ENCODE results near the gene TMED5. TPM values are rescaled to one million over a fixed set of nuclear protein-coding genes. Genes with fewer than 3 reads are reported as not detected.

The TMED5 gene
- total RNA-seq, 3 donors from 2014 or later: 29.2 to 42.7 (median 35.3) TPM

- peaks cover 5% of the 10 kb centered on the region for H3K4me1 Mint-ChIP-seq (ENCODE audit: low read depth)
- H3K27me3 Mint-ChIP-seq (ENCODE audit: low read depth): no peaks in the 10 kb centered on the region
- ATAC-seq (no peak), DNase-seq (no peak)
- peaks cover 33% of the 10 kb centered on the region for H3K36me3 Mint-ChIP-seq (ENCODE audit: insufficient read depth)
- H3K9me3 Mint-ChIP-seq: no peaks in the 10 kb centered on the region
- H3K4me3 Mint-ChIP-seq: no peak overlapping the region
Observed at GRCh38 chr1:93123201-93123783, 56.9 kb downstream of the TMED5 start.

- no peak for ATAC-seq
- no peaks in the 10 kb centered on the region for H3K9me3 Mint-ChIP-seq
- DNase-seq: no peak
- no peaks in the 10 kb centered on the region for H3K27me3 Mint-ChIP-seq (ENCODE audit: low read depth)
- peaks cover 39% of the 10 kb centered on the region for H3K36me3 Mint-ChIP-seq (ENCODE audit: insufficient read depth)
- H3K4me1 Mint-ChIP-seq (ENCODE audit: low read depth): peaks cover 5% of the 10 kb centered on the region
- H3K4me3 Mint-ChIP-seq: no peak overlapping the region
Observed at GRCh38 chr1:93120614-93121013, 59.6 kb downstream of the TMED5 start.

GRCh38 chr1:93114391-93114790, 65.8 kb downstream of the TMED5 start:
- DNase-seq (no peak), ATAC-seq (no peak)
- Mint-ChIP-seq H3K36me3 (ENCODE audit: insufficient read depth) (peaks cover 29% of the 10 kb centered on the region), H3K4me1 (ENCODE audit: low read depth) (peaks cover 17% of the 10 kb centered on the region), H3K9me3 (no peaks in the 10 kb centered on the region), H3K27me3 (ENCODE audit: low read depth) (no peaks in the 10 kb centered on the region), H3K4me3 (no peak overlapping the region)

GRCh38 chr1:93113127-93113526, 67.1 kb downstream of the TMED5 start:
- no peak overlapping the region for H3K4me3 Mint-ChIP-seq
- H3K36me3 Mint-ChIP-seq (ENCODE audit: insufficient read depth): peaks cover 33% of the 10 kb centered on the region
- no peaks in the 10 kb centered on the region for H3K27me3 Mint-ChIP-seq (ENCODE audit: low read depth)
- H3K4me1 Mint-ChIP-seq (ENCODE audit: low read depth): peaks cover 23% of the 10 kb centered on the region
- DNase-seq: no peak
- peaks cover 5% of the 10 kb centered on the region for H3K9me3 Mint-ChIP-seq
- no peak for ATAC-seq

- Mint-ChIP-seq H3K27me3 (ENCODE audit: low read depth) (no peaks in the 10 kb centered on the region), H3K4me1 (ENCODE audit: low read depth) (peaks cover 26% of the 10 kb centered on the region), H3K4me3 (no peak overlapping the region), H3K9me3 (peaks cover 13% of the 10 kb centered on the region), H3K36me3 (ENCODE audit: insufficient read depth) (peaks cover 43% of the 10 kb centered on the region)
- no peak for DNase-seq
- no peak for ATAC-seq
Observed at GRCh38 chr1:93111561-93111960, 68.7 kb downstream of the TMED5 start.

- ATAC-seq (no peak), DNase-seq (no peak)
- Mint-ChIP-seq H3K36me3 (ENCODE audit: insufficient read depth) (peaks cover 40% of the 10 kb centered on the region), H3K4me1 (ENCODE audit: low read depth) (peaks cover 26% of the 10 kb centered on the region), H3K4me3 (no peak overlapping the region), H3K27me3 (ENCODE audit: low read depth) (no peaks in the 10 kb centered on the region), H3K9me3 (peaks cover 13% of the 10 kb centered on the region)
Observed at GRCh38 chr1:93111065-93111464, 69.1 kb downstream of the TMED5 start.

- H3K27me3 Mint-ChIP-seq (ENCODE audit: low read depth): no peaks in the 10 kb centered on the region
- peaks cover 46% of the 10 kb centered on the region for H3K36me3 Mint-ChIP-seq (ENCODE audit: insufficient read depth)
- H3K4me3 Mint-ChIP-seq: no peak overlapping the region
- ATAC-seq (no peak), DNase-seq (no peak)
- H3K9me3 Mint-ChIP-seq: peaks cover 13% of the 10 kb centered on the region
- peaks cover 31% of the 10 kb centered on the region for H3K4me1 Mint-ChIP-seq (ENCODE audit: low read depth)
Observed at GRCh38 chr1:93109578-93109977, 70.6 kb downstream of the TMED5 start.

GRCh38 chr1:93108335-93108734, 71.9 kb downstream of the TMED5 start:
- Mint-ChIP-seq H3K9me3 (peaks cover 13% of the 10 kb centered on the region), H3K4me3 (no peak overlapping the region), H3K4me1 (ENCODE audit: low read depth) (peaks cover 33% of the 10 kb centered on the region), H3K36me3 (ENCODE audit: insufficient read depth) (peaks cover 48% of the 10 kb centered on the region), H3K27me3 (ENCODE audit: low read depth) (no peaks in the 10 kb centered on the region)
- ATAC-seq (no peak), DNase-seq (no peak)

GRCh38 chr1:93107395-93107794, 72.8 kb downstream of the TMED5 start:
- no peak for ATAC-seq

GRCh38 chr1:93106226-93106625, 74.0 kb downstream of the TMED5 start:
- ATAC-seq: no peak
- Mint-ChIP-seq H3K36me3 (ENCODE audit: insufficient read depth) (peaks cover 45% of the 10 kb centered on the region), H3K27me3 (ENCODE audit: low read depth) (no peaks in the 10 kb centered on the region), H3K4me1 (ENCODE audit: low read depth) (peaks cover 34% of the 10 kb centered on the region), H3K9me3 (peaks cover 13% of the 10 kb centered on the region), H3K4me3 (no peak overlapping the region)
- DNase-seq: no peak

More at GRCh38 chr1:93107395-93107794, 72.8 kb downstream of the TMED5 start:
- peaks cover 36% of the 10 kb centered on the region for H3K4me1 Mint-ChIP-seq (ENCODE audit: low read depth)
- DNase-seq: no peak
- no peak overlapping the region for H3K4me3 Mint-ChIP-seq
- H3K27me3 Mint-ChIP-seq (ENCODE audit: low read depth): no peaks in the 10 kb centered on the region
- peaks cover 47% of the 10 kb centered on the region for H3K36me3 Mint-ChIP-seq (ENCODE audit: insufficient read depth)
- peaks cover 13% of the 10 kb centered on the region for H3K9me3 Mint-ChIP-seq

- H3K36me3 Mint-ChIP-seq (ENCODE audit: insufficient read depth): peaks cover 31% of the 10 kb centered on the region
- H3K27me3 Mint-ChIP-seq (ENCODE audit: low read depth): no peaks in the 10 kb centered on the region
- no peak for ATAC-seq
Observed at GRCh38 chr1:93102142-93102541, 78.1 kb downstream of the TMED5 start.

More at GRCh38 chr1:93102142-93102541, 78.1 kb downstream of the TMED5 start:
- Mint-ChIP-seq H3K9me3 (peaks cover 4% of the 10 kb centered on the region), H3K4me1 (ENCODE audit: low read depth) (peaks cover 48% of the 10 kb centered on the region), H3K4me3 (no peak overlapping the region)
- no peak for DNase-seq

Other genes starting within 250 kb of the TMED5 start
- gene DIPK1A, start 219.0 kb downstream of the TMED5 start, total RNA-seq: 1 to 10 TPM; 3.6 to 5.3 (median 4.2) TPM
- gene MTF2, start 101.1 kb downstream of the TMED5 start, total RNA-seq: 10 to 100 TPM; 37.4 to 42.7 (median 42.3) TPM
- 1 to 10 TPM; 4.6 to 8.3 (median 8.1) TPM for gene CCDC18, start 311 bp upstream of the TMED5 start, total RNA-seq
- 10 to 100 TPM; 91.9 to 99.5 (median 93.3) TPM for gene DR1, start 165.5 kb upstream of the TMED5 start, total RNA-seq